HepG2 (cell line): ENCODE measurements around the gene LHPP. TPM values are rescaled to one million over a fixed set of nuclear protein-coding genes. Genes with fewer than 3 reads are reported as not detected.

Experiments
- CREB1 ChIP-seq, 2 experiments: fragments of 450-650 bp in 1 of 2; IDR thresholded peaks; 2 replicates each; pipeline ENCODE4 v1.6.1; 2016 to 2017; ENCODE audit warnings: control low read depth in 1 of 2, mild to moderate bottlenecking in 1 of 2, missing compliant biosample characterization in 1 of 2, missing genetic modification characterization in 1 of 2
- LCORL ChIP-seq, 2 experiments: fragments of 450-650 bp in 1 of 2; sonication (generic) in 1 of 2; formaldehyde crosslinking in 1 of 2; IDR thresholded peaks; 2 replicates each; pipeline versions ENCODE4 v1.5.0 to v1.6.1; 2017 to 2020; ENCODE audit warnings: antibody characterized with exemption in 1 of 2, missing genetic modification reagents in 1 of 2
- NPAS2 ChIP-seq: sonication (generic); formaldehyde crosslinking; IDR thresholded peaks from 2 replicates; pipeline ENCODE4 v1.8.0; 2022; ENCODE audit warnings: mild to moderate bottlenecking, missing genetic modification reagents, borderline replicate concordance
- POLR2A ChIP-seq, 2 experiments: IDR thresholded peaks; 2 replicates each; pipeline ENCODE4 v1.6.1; 2011; ENCODE audit warnings: low read depth in 2 of 2, low read length in 2 of 2, mild to moderate bottlenecking in 1 of 2, moderate library complexity in 1 of 2; ENCODE audit not compliant: insufficient read depth in 1 of 2
- RARA ChIP-seq: IDR thresholded peaks from 2 replicates; pipeline ENCODE4 v1.6.1; 2016; ENCODE audit warnings: missing genetic modification reagents, missing compliant biosample characterization
- SAP130 ChIP-seq: IDR thresholded peaks from 2 replicates; pipeline ENCODE4 v1.6.1; 2016; ENCODE audit warnings: low read depth
- ZBTB21 ChIP-seq: sonication (generic); formaldehyde crosslinking; IDR thresholded peaks from 2 replicates; pipeline ENCODE4 v1.4.0; 2020; ENCODE audit warnings: missing genetic modification reagents
- ZFP41 ChIP-seq: sonication (generic); formaldehyde crosslinking; IDR thresholded peaks from 2 replicates; pipeline ENCODE4 v1.4.0; 2020; ENCODE audit warnings: mild to moderate bottlenecking, missing genetic modification reagents, borderline replicate concordance
- polyA plus RNA-seq, 8 experiments: library from polyadenylated mRNA; depleted of rRNA in 3 of 8; stranded (reverse) in 7 of 8; unstranded in 1 of 8; fragments of >200 nt; fragmentation: Illumina TruSeq in 4 of 8; extraction: Trizol in 4 of 8; gene quantifications; 2 replicates each; pipeline versions ENCODE4 v1.2.1 to v1.2.3, GENCODE V29; 2011 to 2016; ENCODE audit warnings: low read depth in 4 of 8, missing spikeins in 1 of 8, mixed read lengths in 1 of 8; ENCODE audit not compliant: insufficient read depth in 1 of 8
- total RNA-seq, 5 experiments: library from RNA; depleted of rRNA; stranded (reverse); fragments of >200 nt; fragmentation: Illumina TruSeq; extraction: Trizol; gene quantifications; 2 replicates each; pipeline ENCODE4 v1.2.3, GENCODE V29; 2016; ENCODE audit warnings: low read depth in 1 of 5
- TF ChIP-seq, protein P1 (sequence below), 2 experiments: sonication (generic) in 1 of 2; formaldehyde crosslinking in 1 of 2; IDR thresholded peaks; 2 replicates each; pipeline versions ENCODE4 v1.4.0 to v1.6.1; 2016 to 2020; ENCODE audit warnings: borderline replicate concordance in 1 of 2, low read depth in 1 of 2, mild to moderate bottlenecking in 1 of 2, missing genetic modification reagents in 1 of 2
- TF ChIP-seq, protein P2 (sequence below): IDR thresholded peaks from 2 replicates; pipeline ENCODE4 v1.6.1; 2016; ENCODE audit warnings: low read depth, missing genetic modification reagents, missing compliant biosample characterization
- TF ChIP-seq, protein P3 (sequence below): IDR thresholded peaks from 2 replicates; pipeline ENCODE4 v1.6.1; 2012; ENCODE audit warnings: low read depth, low read length, improper control_type of control experiment
- TF ChIP-seq, protein P4 (sequence below): sonication (generic); formaldehyde crosslinking; IDR thresholded peaks from 2 replicates; pipeline ENCODE4 v1.4.0; 2020; ENCODE audit warnings: missing genetic modification reagents
- TF ChIP-seq, protein P5 (sequence below): sonication (generic); formaldehyde crosslinking; IDR thresholded peaks from 2 replicates; pipeline ENCODE4 v1.4.0; 2020; ENCODE audit warnings: missing genetic modification reagents

LHPP gene
- total and polyA plus RNA-seq, 2 of the 13 experiments (the other 11 are each of a cell fraction or from before 2014, with no cell fraction given) = 5.2 to 13.1 TPM

DNA sequence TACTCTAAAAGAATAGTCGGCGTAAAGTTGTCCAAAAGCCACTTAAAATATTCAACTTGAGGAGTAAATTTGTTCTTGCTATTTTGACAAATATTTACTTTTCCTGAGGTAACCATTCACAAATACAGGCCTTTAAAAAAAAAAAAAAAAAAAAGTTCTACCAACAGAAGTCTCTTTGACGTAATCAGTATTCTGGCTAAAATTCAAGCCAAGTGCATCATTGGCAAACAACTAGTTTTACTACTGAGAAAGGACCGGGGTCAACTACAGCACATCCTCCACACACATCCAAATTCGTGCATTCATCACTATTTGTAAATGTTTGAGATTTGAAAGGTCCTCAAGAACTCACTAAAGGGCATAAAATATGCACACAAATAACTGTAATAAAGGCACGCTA, 44.9 kb upstream of the LHPP start (continued):
- TF ChIP-seq NPAS2 (no peak), LCORL (IDR thresholded peaks at IDR 0.05) (no peak), LCORL (CRISPR knock-in tag; IDR thresholded peaks at IDR 0.05) (0 out of 2 replicates have a peak, but pooled peaks have one; percentile 61), ZBTB21 (peak; percentile 52; the same call in 1 of the 2 replicates), CREB1 (IDR thresholded peaks at IDR 0.05) (no peak), CREB1 (CRISPR knock-in tag; IDR thresholded peaks at IDR 0.05) (peak; percentile 77), ZFP41 (CRISPR knock-in tag) (no peak), POLR2A (IDR thresholded peaks at IDR 0.05; ENCODE audit: insufficient read depth in 1 of 2, low read depth in 2 of 2, low read length in 2 of 2) (no peak), RARA (CRISPR knock-in tag) (peak; percentile 62), SAP130 (CRISPR knock-in tag) (peak; percentile 51)
- TF ChIP-seq, protein P1, sequence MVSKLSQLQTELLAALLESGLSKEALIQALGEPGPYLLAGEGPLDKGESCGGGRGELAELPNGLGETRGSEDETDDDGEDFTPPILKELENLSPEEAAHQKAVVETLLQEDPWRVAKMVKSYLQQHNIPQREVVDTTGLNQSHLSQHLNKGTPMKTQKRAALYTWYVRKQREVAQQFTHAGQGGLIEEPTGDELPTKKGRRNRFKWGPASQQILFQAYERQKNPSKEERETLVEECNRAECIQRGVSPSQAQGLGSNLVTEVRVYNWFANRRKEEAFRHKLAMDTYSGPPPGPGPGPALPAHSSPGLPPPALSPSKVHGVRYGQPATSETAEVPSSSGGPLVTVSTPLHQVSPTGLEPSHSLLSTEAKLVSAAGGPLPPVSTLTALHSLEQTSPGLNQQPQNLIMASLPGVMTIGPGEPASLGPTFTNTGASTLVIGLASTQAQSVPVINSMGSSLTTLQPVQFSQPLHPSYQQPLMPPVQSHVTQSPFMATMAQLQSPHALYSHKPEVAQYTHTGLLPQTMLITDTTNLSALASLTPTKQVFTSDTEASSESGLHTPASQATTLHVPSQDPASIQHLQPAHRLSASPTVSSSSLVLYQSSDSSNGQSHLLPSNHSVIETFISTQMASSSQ (IDR thresholded peaks at IDR 0.05; ENCODE audit: low read depth) = 0 out of 2 replicates have a peak, but pooled peaks have one; percentile 50
- TF ChIP-seq, protein P1 (CRISPR knock-in tag; IDR thresholded peaks at IDR 0.05; ENCODE audit: borderline replicate concordance) = no peak
- TF ChIP-seq, protein P2, sequence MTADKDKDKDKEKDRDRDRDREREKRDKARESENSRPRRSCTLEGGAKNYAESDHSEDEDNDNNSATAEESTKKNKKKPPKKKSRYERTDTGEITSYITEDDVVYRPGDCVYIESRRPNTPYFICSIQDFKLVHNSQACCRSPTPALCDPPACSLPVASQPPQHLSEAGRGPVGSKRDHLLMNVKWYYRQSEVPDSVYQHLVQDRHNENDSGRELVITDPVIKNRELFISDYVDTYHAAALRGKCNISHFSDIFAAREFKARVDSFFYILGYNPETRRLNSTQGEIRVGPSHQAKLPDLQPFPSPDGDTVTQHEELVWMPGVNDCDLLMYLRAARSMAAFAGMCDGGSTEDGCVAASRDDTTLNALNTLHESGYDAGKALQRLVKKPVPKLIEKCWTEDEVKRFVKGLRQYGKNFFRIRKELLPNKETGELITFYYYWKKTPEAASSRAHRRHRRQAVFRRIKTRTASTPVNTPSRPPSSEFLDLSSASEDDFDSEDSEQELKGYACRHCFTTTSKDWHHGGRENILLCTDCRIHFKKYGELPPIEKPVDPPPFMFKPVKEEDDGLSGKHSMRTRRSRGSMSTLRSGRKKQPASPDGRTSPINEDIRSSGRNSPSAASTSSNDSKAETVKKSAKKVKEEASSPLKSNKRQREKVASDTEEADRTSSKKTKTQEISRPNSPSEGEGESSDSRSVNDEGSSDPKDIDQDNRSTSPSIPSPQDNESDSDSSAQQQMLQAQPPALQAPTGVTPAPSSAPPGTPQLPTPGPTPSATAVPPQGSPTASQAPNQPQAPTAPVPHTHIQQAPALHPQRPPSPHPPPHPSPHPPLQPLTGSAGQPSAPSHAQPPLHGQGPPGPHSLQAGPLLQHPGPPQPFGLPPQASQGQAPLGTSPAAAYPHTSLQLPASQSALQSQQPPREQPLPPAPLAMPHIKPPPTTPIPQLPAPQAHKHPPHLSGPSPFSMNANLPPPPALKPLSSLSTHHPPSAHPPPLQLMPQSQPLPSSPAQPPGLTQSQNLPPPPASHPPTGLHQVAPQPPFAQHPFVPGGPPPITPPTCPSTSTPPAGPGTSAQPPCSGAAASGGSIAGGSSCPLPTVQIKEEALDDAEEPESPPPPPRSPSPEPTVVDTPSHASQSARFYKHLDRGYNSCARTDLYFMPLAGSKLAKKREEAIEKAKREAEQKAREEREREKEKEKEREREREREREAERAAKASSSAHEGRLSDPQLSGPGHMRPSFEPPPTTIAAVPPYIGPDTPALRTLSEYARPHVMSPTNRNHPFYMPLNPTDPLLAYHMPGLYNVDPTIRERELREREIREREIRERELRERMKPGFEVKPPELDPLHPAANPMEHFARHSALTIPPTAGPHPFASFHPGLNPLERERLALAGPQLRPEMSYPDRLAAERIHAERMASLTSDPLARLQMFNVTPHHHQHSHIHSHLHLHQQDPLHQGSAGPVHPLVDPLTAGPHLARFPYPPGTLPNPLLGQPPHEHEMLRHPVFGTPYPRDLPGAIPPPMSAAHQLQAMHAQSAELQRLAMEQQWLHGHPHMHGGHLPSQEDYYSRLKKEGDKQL (CRISPR knock-in tag) = peak; percentile 38; the same call in 1 of the 2 replicates
- TF ChIP-seq, protein P3, sequence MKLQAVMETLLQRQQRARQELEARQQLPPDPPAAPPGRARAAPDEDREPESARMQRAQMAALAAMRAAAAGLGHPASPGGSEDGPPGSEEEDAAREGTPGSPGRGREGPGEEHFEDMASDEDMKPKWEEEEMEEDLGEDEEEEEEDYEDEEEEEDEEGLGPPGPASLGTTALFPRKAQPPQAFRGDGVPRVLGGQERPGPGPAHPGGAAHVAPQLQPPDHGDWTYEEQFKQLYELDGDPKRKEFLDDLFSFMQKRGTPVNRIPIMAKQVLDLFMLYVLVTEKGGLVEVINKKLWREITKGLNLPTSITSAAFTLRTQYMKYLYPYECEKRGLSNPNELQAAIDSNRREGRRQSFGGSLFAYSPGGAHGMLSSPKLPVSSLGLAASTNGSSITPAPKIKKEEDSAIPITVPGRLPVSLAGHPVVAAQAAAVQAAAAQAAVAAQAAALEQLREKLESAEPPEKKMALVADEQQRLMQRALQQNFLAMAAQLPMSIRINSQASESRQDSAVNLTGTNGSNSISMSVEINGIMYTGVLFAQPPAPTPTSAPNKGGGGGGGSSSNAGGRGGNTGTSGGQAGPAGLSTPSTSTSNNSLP = peak; percentile 16; the same call in 1 of the 2 replicates
- TF ChIP-seq, protein P4, sequence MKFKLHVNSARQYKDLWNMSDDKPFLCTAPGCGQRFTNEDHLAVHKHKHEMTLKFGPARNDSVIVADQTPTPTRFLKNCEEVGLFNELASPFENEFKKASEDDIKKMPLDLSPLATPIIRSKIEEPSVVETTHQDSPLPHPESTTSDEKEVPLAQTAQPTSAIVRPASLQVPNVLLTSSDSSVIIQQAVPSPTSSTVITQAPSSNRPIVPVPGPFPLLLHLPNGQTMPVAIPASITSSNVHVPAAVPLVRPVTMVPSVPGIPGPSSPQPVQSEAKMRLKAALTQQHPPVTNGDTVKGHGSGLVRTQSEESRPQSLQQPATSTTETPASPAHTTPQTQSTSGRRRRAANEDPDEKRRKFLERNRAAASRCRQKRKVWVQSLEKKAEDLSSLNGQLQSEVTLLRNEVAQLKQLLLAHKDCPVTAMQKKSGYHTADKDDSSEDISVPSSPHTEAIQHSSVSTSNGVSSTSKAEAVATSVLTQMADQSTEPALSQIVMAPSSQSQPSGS (CRISPR knock-in tag) = peak; percentile 36; the same call in 1 of the 2 replicates
- TF ChIP-seq, protein P5, sequence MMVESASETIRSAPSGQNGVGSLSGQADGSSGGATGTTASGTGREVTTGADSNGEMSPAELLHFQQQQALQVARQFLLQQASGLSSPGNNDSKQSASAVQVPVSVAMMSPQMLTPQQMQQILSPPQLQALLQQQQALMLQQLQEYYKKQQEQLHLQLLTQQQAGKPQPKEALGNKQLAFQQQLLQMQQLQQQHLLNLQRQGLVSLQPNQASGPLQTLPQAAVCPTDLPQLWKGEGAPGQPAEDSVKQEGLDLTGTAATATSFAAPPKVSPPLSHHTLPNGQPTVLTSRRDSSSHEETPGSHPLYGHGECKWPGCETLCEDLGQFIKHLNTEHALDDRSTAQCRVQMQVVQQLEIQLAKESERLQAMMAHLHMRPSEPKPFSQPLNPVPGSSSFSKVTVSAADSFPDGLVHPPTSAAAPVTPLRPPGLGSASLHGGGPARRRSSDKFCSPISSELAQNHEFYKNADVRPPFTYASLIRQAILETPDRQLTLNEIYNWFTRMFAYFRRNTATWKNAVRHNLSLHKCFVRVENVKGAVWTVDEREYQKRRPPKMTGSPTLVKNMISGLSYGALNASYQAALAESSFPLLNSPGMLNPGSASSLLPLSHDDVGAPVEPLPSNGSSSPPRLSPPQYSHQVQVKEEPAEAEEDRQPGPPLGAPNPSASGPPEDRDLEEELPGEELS (CRISPR knock-in tag) = peak; percentile 68
